ENCODE measurements around the gene TRIM15. TPM values are rescaled to one million over a fixed set of nuclear protein-coding genes. Genes with fewer than 3 reads are reported as not detected.

Gene TRIM15
- total and polyA plus RNA-seq, 4 donors: 0.01 to 0.06 TPM; not detected in 2

DNA sequence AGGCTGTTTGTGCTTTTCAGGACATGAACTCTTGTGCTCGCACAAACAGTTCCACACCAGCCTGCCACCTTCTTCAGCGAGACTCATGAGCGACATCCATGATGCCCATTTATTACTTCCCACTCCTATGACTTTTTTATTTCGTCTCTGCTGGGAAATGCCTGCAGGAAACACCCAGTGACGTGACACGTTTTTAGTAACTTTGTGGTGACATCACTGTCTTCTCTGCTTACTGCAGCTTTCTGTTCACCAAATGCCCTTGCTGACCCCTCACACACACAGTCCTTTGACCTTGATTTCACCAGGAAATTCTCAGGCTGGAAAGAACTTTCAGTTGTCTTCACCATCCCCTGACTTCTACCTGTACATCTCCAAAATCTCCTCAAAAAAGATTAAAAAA, 18.5 kb upstream of the TRIM15 start:
- WGBS, 2 donors: 65 to 67% methylated on average over 6 of the region's 6 CpGs
- Histone ChIP-seq H3K4me3 (no peak overlapping the region), H3K27ac (ENCODE audit: low read depth in 1 of 2, low read length in 1 of 2) (no peak overlapping the region), H3K4me1 (ENCODE audit: control insufficient read depth in 5 of 5, insufficient read depth in 5 of 5, low read length in 5 of 5) (no peaks in the 10 kb centered on the region), H3K9me3 (ENCODE audit: control insufficient read depth in 4 of 4, insufficient read depth in 3 of 4, low read length in 3 of 4) (no peaks in the 10 kb centered on the region), H3K27me3 (ENCODE audit: control insufficient read depth in 3 of 3, insufficient read depth in 3 of 3, low read length in 2 of 3) (peaks cover 0 to 20% (median 2%) of the 10 kb centered on the region in 3 donors), H3K36me3 (ENCODE audit: control insufficient read depth in 4 of 4, insufficient read depth in 4 of 4, low read length in 4 of 4) (no peaks in the 10 kb centered on the region), H3K9ac (ENCODE audit: insufficient read depth in 1 of 2, low read length in 2 of 2) (no peak overlapping the region)
- TF ChIP-seq, protein P1, sequence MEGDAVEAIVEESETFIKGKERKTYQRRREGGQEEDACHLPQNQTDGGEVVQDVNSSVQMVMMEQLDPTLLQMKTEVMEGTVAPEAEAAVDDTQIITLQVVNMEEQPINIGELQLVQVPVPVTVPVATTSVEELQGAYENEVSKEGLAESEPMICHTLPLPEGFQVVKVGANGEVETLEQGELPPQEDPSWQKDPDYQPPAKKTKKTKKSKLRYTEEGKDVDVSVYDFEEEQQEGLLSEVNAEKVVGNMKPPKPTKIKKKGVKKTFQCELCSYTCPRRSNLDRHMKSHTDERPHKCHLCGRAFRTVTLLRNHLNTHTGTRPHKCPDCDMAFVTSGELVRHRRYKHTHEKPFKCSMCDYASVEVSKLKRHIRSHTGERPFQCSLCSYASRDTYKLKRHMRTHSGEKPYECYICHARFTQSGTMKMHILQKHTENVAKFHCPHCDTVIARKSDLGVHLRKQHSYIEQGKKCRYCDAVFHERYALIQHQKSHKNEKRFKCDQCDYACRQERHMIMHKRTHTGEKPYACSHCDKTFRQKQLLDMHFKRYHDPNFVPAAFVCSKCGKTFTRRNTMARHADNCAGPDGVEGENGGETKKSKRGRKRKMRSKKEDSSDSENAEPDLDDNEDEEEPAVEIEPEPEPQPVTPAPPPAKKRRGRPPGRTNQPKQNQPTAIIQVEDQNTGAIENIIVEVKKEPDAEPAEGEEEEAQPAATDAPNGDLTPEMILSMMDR (IDR thresholded peaks at IDR 0.05; ENCODE audit: control extremely low read depth, extremely low read depth): no peak
- ATAC-seq (ENCODE audit: insufficient read depth, low FRiP score): no peak
- DNase-seq: no peak

DNA sequence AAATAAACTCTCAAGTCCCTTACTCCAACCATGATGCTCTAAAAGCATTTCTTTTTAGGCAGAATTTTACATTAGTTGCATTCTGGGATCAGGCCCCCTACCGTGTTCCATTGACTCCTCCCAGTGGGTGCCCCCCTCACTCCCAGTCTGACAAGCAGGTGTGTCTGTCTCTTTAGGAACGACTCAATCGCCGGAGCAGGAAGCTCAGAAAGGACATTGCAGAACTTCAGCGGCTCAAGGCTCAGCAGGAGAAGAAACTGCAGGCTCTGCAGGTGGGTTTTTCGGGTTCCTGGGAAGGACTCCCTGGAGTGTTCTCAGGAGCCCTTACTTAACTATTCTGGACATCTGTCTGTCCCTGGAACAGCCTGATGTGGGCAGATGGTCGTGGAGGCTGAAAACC, 17.5 kb upstream of the TRIM15 start:
- H3K27me3 ChIP-seq (ENCODE audit: control insufficient read depth in 3 of 3, insufficient read depth in 3 of 3, low read length in 2 of 3): peaks cover 0 to 24% (median 2%) of the 10 kb centered on the region in 3 donors
- no peaks in the 10 kb centered on the region for H3K36me3 ChIP-seq (ENCODE audit: control insufficient read depth in 4 of 4, insufficient read depth in 4 of 4, low read length in 4 of 4)
- WGBS, 2 donors: 59 to 65% methylated on average over 7 of the region's 7 CpGs
- no peaks in the 10 kb centered on the region for H3K9me3 ChIP-seq (ENCODE audit: control insufficient read depth in 4 of 4, insufficient read depth in 3 of 4, low read length in 3 of 4)
- no peak overlapping the region for H3K4me3 ChIP-seq
- TF ChIP-seq, protein P1 (IDR thresholded peaks at IDR 0.05; ENCODE audit: control extremely low read depth, extremely low read depth): no peak
- ATAC-seq (ENCODE audit: insufficient read depth, low FRiP score): no peak
- no peak overlapping the region for H3K9ac ChIP-seq (ENCODE audit: insufficient read depth in 1 of 2, low read length in 2 of 2)
- no peak overlapping the region for H3K27ac ChIP-seq (ENCODE audit: low read depth in 1 of 2, low read length in 1 of 2)
- H3K4me1 ChIP-seq (ENCODE audit: control insufficient read depth in 5 of 5, insufficient read depth in 5 of 5, low read length in 5 of 5): no peaks in the 10 kb centered on the region
- no peak for DNase-seq

DNA sequence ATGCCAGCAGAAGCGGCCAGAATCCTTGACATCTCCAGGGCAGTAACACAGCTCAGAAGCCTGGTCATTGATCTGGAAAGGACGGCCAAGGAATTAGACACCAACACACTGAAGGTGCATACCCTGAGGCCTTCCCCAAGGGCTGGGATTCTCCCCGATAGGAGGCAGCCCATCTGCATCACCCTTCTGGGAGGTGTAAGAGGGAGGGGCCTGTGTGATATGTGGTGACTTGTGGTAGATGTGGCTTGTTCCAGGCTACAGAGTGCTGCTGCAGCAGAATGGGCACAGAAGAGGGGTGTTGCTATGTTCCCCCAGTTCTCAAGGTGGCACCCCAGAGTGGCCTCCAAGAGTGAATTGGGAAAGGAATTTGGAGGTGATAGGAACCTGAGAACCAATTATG, 16.2 kb upstream of the TRIM15 start:
- Histone ChIP-seq H3K36me3 (ENCODE audit: control insufficient read depth in 4 of 4, insufficient read depth in 4 of 4, low read length in 4 of 4) (no peaks in the 10 kb centered on the region), H3K27ac (ENCODE audit: low read depth in 1 of 2, low read length in 1 of 2) (no peak overlapping the region), H3K27me3 (ENCODE audit: control insufficient read depth in 3 of 3, insufficient read depth in 3 of 3, low read length in 2 of 3) (peaks cover 0 to 18% (median 2%) of the 10 kb centered on the region in 3 donors), H3K4me3 (no peak overlapping the region), H3K4me1 (ENCODE audit: control insufficient read depth in 5 of 5, insufficient read depth in 5 of 5, low read length in 5 of 5) (no peaks in the 10 kb centered on the region), H3K9me3 (ENCODE audit: control insufficient read depth in 4 of 4, insufficient read depth in 3 of 4, low read length in 3 of 4) (no peaks in the 10 kb centered on the region), H3K9ac (ENCODE audit: insufficient read depth in 1 of 2, low read length in 2 of 2) (no peak overlapping the region)
- ATAC-seq (ENCODE audit: insufficient read depth, low FRiP score) (no peak), DNase-seq (no peak)
- WGBS, 2 donors: 85 to 87% methylated on average over 3 of the region's 3 CpGs
- TF ChIP-seq, protein P1 (IDR thresholded peaks at IDR 0.05; ENCODE audit: control extremely low read depth, extremely low read depth): no peak

DNA sequence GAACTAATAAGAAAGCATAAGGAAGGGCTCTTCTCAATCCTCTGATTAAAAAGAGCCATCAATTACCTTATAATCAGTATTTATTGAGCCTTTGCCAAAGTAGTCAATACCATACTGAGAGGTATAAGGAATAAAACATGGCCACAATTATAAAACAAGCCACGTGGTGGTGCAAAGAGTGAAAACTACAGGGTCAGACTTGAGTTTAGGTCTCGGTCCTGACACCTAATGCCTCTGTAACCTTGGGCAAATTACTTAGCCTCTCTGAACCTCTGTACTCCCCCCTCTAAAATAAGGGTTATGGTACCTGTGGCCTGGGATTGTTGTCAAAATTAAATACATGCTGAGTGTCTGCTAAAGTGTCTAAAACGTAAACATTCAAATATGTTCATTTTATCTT, 14.1 kb upstream of the TRIM15 start:
- WGBS, 2 donors: 63 to 75% methylated on average over 3 of the region's 3 CpGs
- ATAC-seq (ENCODE audit: insufficient read depth, low FRiP score): no peak

More for the DNA sequence above, 14.1 kb upstream of the TRIM15 start:
- H3K27ac ChIP-seq (ENCODE audit: low read depth in 1 of 2, low read length in 1 of 2): no peak overlapping the region
- TF ChIP-seq, protein P1 (IDR thresholded peaks at IDR 0.05; ENCODE audit: control extremely low read depth, extremely low read depth): no peak
- DNase-seq: no peak
- H3K27me3 ChIP-seq (ENCODE audit: control insufficient read depth in 3 of 3, insufficient read depth in 3 of 3, low read length in 2 of 3): peaks cover 0 to 16% (median 2%) of the 10 kb centered on the region in 3 donors
- H3K4me3 ChIP-seq: no peak overlapping the region
- no peaks in the 10 kb centered on the region for H3K4me1 ChIP-seq (ENCODE audit: control insufficient read depth in 5 of 5, insufficient read depth in 5 of 5, low read length in 5 of 5)
- H3K36me3 ChIP-seq (ENCODE audit: control insufficient read depth in 4 of 4, insufficient read depth in 4 of 4, low read length in 4 of 4): no peaks in the 10 kb centered on the region
- no peaks in the 10 kb centered on the region for H3K9me3 ChIP-seq (ENCODE audit: control insufficient read depth in 4 of 4, insufficient read depth in 3 of 4, low read length in 3 of 4)
- H3K9ac ChIP-seq (ENCODE audit: insufficient read depth in 1 of 2, low read length in 2 of 2): no peak overlapping the region

Data from lung (tissue), 12 donors.